ENCODE measurements around the gene EEPD1. TPM values are rescaled to one million over a fixed set of nuclear protein-coding genes. Genes with fewer than 3 reads are reported as not detected.

Gene EEPD1
- total and polyA plus RNA-seq, 2 donors (not counting 3 experiments of a cell fraction or from before 2014, with no cell fraction given), result 0.40 to 0.42 TPM

GRCh38 chr7:36287371-36288241, 134.6 kb downstream of the EEPD1 start:
- CTCF ChIA-PET, result interaction anchor here (0.8 to 7.2 kb wide), 7 partner anchors 10 to 371 kb away, joined by 3 to 203 read pairs (median 6); no protein-coding TSS in a partner anchor

More at GRCh38 chr7:36287371-36288241, 134.6 kb downstream of the EEPD1 start:
- intact Hi-C loops (cut with micrococcal nuclease), result no loop called here
- dilution Hi-C loops (cut with MboI; ENCODE audit: extremely low pct_ligation_motif_present, low sequenced_read_pairs), result no loop called here
- TF ChIP-seq CTCF (IDR thresholded peaks at IDR 0.05; ENCODE audit: extremely low read depth in 1 of 2, insufficient read depth in 1 of 2, low read depth in 1 of 2, low read length in 2 of 2) (no peak), JUN (IDR thresholded peaks at IDR 0.05; ENCODE audit: borderline replicate concordance, insufficient read depth, insufficient read length, low read depth) (no peak), POLR2A (IDR thresholded peaks at IDR 0.05; ENCODE audit: low read depth, low read length) (no peak), EZH2 (IDR thresholded peaks at IDR 0.05; ENCODE audit: borderline replicate concordance, low read depth, low read length, severe bottlenecking) (no peak), FOS (IDR thresholded peaks at IDR 0.05; ENCODE audit: borderline replicate concordance, insufficient read depth, low read length) (no peak), GATA2 (IDR thresholded peaks at IDR 0.05; ENCODE audit: insufficient read depth, insufficient read length, low read depth, low read length) (no peak), MYC (IDR thresholded peaks at IDR 0.05; ENCODE audit: low read depth, low read length) (no peak), MAX (IDR thresholded peaks at IDR 0.05; ENCODE audit: insufficient read depth, insufficient read length) (no peak), POLR2AphosphoS5 (IDR thresholded peaks at IDR 0.05; ENCODE audit: insufficient read depth, low read depth, low read length) (no peak)
- Histone ChIP-seq H3K36me3 (ENCODE audit: control insufficient read depth in 2 of 2, extremely low read depth in 1 of 2, insufficient read depth in 2 of 2, low read length in 2 of 2) (no peaks in the 10 kb centered on the region), H3K9me3 (replicated peaks; ENCODE audit: control insufficient read depth, insufficient read depth, low read length) (no peaks in the 10 kb centered on the region), H3K4me3 (replicated peaks in 1 of 3; ENCODE audit: insufficient read depth in 1 of 3, low read depth in 1 of 3, low read length in 3 of 3) (no peak overlapping the region), H3K27ac (ENCODE audit: insufficient read depth, low read depth, low read length) (no peak overlapping the region), H3K4me2 (ENCODE audit: insufficient read depth, low read length) (no peak overlapping the region), H3K9ac (replicated peaks; ENCODE audit: extremely low read depth, insufficient read depth, low read length) (no peak overlapping the region), H3K79me2 (ENCODE audit: control insufficient read depth, insufficient read depth, low read length) (no peaks in the 10 kb centered on the region), H3K4me1 (ENCODE audit: control insufficient read depth, extremely low read depth, insufficient read depth, low read length) (peaks cover 5% of the 10 kb centered on the region), H4K20me1 (replicated peaks; ENCODE audit: control insufficient read depth, extremely low read depth, insufficient read depth, low read length) (no peaks in the 10 kb centered on the region), H3K27me3 (ENCODE audit: control insufficient read depth in 2 of 2, insufficient read depth in 2 of 2, low read length in 2 of 2) (no peaks in the 10 kb centered on the region), H3K9me1 (replicated peaks; ENCODE audit: control insufficient read depth, extremely low read depth, insufficient read depth, low read length) (no peaks in the 10 kb centered on the region), H2AFZ (ENCODE audit: low read depth, low read length) (no peak overlapping the region)
- POLR2A ChIA-PET, result no interaction called here
- DNase-seq (ENCODE audit: low read depth, low spot score) (no peak), FAIRE-seq (no peak)
- BruUV-seq (replicated peaks), result no TSS peak
